ENCODE results near the gene PGM5. TPM values are rescaled to one million over a fixed set of nuclear protein-coding genes. Genes with fewer than 3 reads are reported as not detected.

Gene PGM5
- polyA plus RNA-seq, 1 donor (not counting 4 experiments of a cell fraction or from before 2014, with no cell fraction given): 0.18 TPM

- H3K36me3 ChIP-seq (ENCODE audit: control insufficient read depth in 2 of 2, extremely low read depth in 1 of 2, insufficient read depth in 2 of 2, low read length in 2 of 2): no peaks in the 10 kb centered on the region
- H3K27me3 ChIP-seq (ENCODE audit: control insufficient read depth, extremely low read depth, insufficient read depth, low read length): no peaks in the 10 kb centered on the region
- H3K9me3 ChIP-seq (ENCODE audit: control insufficient read depth, low read depth, low read length): no peaks in the 10 kb centered on the region
- H3K9me1 ChIP-seq (ENCODE audit: control insufficient read depth, extremely low read depth, insufficient read depth, low read length): no peaks in the 10 kb centered on the region
- H3K9ac ChIP-seq (ENCODE audit: control insufficient read depth, extremely low read depth, insufficient read depth, low read length): no peak overlapping the region
- H2AFZ ChIP-seq (ENCODE audit: control insufficient read depth, low read length): no peak overlapping the region
- no peak for TF ChIP-seq EZH2 (IDR thresholded peaks at IDR 0.05; ENCODE audit: low read length)
- TF ChIP-seq CTCF (optimal IDR thresholded peaks at IDR 0.05 in 1 of 3, IDR thresholded peaks at IDR 0.05 in 1 of 3, conservative IDR thresholded peaks at IDR 0.05 in 1 of 3; ENCODE audit: extremely low read depth in 1 of 3, insufficient read depth in 2 of 3, low read length in 3 of 3): no peak
- no peak overlapping the region for H3K4me3 ChIP-seq (ENCODE audit: control insufficient read depth in 2 of 3, extremely low read depth in 1 of 3, insufficient read depth in 2 of 3, low read depth in 1 of 3, low read length in 3 of 3)
- H4K20me1 ChIP-seq (ENCODE audit: control insufficient read depth, extremely low read depth, insufficient read depth, low read length): no peaks in the 10 kb centered on the region
- no peak overlapping the region for H3K27ac ChIP-seq (ENCODE audit: control insufficient read depth, insufficient read depth, low read length)
- no peaks in the 10 kb centered on the region for H3K4me1 ChIP-seq (ENCODE audit: control insufficient read depth, extremely low read depth, insufficient read depth, low read length)
- H3K79me2 ChIP-seq (ENCODE audit: control insufficient read depth, insufficient read depth, low read length): no peaks in the 10 kb centered on the region
- FAIRE-seq: no peak
- no peak for DNase-seq (ENCODE audit: low read depth, low spot score)
- dilution Hi-C loops (cut with MboI; ENCODE audit: extremely low pct_ligation_motif_present, low sequenced_read_pairs): loop anchor here (25.0 kb wide), 1 partner anchor 97 kb away; no protein-coding TSS in a partner anchor
- no peak overlapping the region for H3K4me2 ChIP-seq (ENCODE audit: control insufficient read depth, extremely low read depth, insufficient read depth, low read depth, low read length)
Observed at GRCh38 chr9:68515326-68516017, 159.1 kb downstream of the PGM5 start.

- no peaks in the 10 kb centered on the region for H3K36me3 ChIP-seq (ENCODE audit: control insufficient read depth in 2 of 2, extremely low read depth in 1 of 2, insufficient read depth in 2 of 2, low read length in 2 of 2)
- no peaks in the 10 kb centered on the region for H3K27me3 ChIP-seq (ENCODE audit: control insufficient read depth, extremely low read depth, insufficient read depth, low read length)
- no peaks in the 10 kb centered on the region for H3K9me1 ChIP-seq (ENCODE audit: control insufficient read depth, extremely low read depth, insufficient read depth, low read length)
- no peak for DNase-seq (ENCODE audit: low read depth, low spot score)
- H3K4me2 ChIP-seq (ENCODE audit: control insufficient read depth, extremely low read depth, insufficient read depth, low read depth, low read length): no peak overlapping the region
- H3K27ac ChIP-seq (ENCODE audit: control insufficient read depth, insufficient read depth, low read length): no peak overlapping the region
- no peak overlapping the region for H3K4me3 ChIP-seq (ENCODE audit: control insufficient read depth in 2 of 3, extremely low read depth in 1 of 3, insufficient read depth in 2 of 3, low read depth in 1 of 3, low read length in 3 of 3)
- no peaks in the 10 kb centered on the region for H4K20me1 ChIP-seq (ENCODE audit: control insufficient read depth, extremely low read depth, insufficient read depth, low read length)
- H3K4me1 ChIP-seq (ENCODE audit: control insufficient read depth, extremely low read depth, insufficient read depth, low read length): no peaks in the 10 kb centered on the region
- TF ChIP-seq EZH2 (IDR thresholded peaks at IDR 0.05; ENCODE audit: low read length) (no peak), CTCF (optimal IDR thresholded peaks at IDR 0.05 in 1 of 3, IDR thresholded peaks at IDR 0.05 in 1 of 3, conservative IDR thresholded peaks at IDR 0.05 in 1 of 3; ENCODE audit: extremely low read depth in 1 of 3, insufficient read depth in 2 of 3, low read length in 3 of 3) (no peak)
- H2AFZ ChIP-seq (ENCODE audit: control insufficient read depth, low read length): no peak overlapping the region
- H3K79me2 ChIP-seq (ENCODE audit: control insufficient read depth, insufficient read depth, low read length): no peaks in the 10 kb centered on the region
- no peaks in the 10 kb centered on the region for H3K9me3 ChIP-seq (ENCODE audit: control insufficient read depth, low read depth, low read length)
- H3K9ac ChIP-seq (ENCODE audit: control insufficient read depth, extremely low read depth, insufficient read depth, low read length): no peak overlapping the region
- dilution Hi-C loops (cut with MboI; ENCODE audit: extremely low pct_ligation_motif_present, low sequenced_read_pairs): loop anchor here (25.0 kb wide), 1 partner anchor 90 kb away; no protein-coding TSS in a partner anchor
- FAIRE-seq: no peak
Observed at GRCh38 chr9:68522131-68522530, 165.7 kb downstream of the PGM5 start.

Data from keratinocyte (primary cell).